ENCODE results near the gene TSPAN10.

The TSPAN10 gene

GRCh38 chr17:81635973-81636504 lies 957 bp upstream of the TSPAN10 start:
- no peak for DNase-seq

GRCh38 chr17:81638683-81639082 lies 1.7 kb downstream of the TSPAN10 start:
- DNase-seq = no peak

DNA sequence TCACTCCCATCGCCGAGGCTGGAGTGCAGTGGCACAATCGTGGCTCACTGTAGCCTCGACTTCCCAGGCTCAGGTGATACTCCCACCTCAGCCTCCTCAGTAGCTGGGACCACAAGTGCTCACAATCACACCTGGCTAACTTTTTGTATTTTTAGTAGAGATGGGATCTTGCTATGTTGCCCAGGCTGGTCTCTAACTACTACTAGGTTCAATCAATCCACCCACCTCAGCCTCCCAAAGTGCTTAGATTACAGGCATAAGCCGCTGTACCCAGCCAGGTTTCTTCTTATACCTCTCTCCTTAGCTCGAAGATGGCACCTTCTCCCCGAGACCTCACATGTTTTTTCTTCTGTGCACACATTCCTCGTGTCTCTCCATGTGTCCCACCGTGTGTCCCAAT lies 3.0 kb downstream of the TSPAN10 start:
- no peak for DNase-seq

DNA sequence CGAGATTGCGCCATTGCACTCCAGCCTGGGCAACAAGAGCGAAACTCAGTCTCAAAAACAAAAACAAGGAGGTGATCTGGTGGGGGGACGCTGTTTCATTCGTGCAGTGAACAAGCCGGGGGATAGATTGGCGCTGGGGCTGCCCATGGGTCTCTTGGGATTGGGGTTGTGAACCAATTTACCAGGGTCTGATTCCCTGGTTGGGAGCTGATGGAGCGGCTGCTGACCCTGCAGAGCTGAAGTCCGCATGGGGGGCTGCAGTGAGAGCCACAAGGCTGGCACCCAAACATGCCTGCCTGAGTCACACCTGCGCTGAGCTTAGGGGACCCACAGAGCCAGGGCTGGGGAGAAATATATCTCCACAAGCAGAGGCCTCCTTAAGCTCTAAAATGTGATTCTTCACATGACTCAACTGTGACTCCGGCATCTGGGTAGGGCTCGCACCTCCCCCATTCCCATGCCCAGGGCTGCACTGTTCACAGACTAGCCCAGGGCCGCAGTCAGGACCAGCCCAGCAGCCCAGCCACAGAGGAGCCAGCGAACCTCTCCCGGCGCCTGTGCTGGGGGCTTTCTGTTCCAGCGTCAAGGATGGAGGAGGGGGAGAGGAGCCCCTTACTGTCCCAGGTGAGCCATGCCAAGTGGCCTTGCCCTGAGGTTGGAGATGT lies 5.0 kb downstream of the TSPAN10 start:
- no peak for DNase-seq

DNA sequence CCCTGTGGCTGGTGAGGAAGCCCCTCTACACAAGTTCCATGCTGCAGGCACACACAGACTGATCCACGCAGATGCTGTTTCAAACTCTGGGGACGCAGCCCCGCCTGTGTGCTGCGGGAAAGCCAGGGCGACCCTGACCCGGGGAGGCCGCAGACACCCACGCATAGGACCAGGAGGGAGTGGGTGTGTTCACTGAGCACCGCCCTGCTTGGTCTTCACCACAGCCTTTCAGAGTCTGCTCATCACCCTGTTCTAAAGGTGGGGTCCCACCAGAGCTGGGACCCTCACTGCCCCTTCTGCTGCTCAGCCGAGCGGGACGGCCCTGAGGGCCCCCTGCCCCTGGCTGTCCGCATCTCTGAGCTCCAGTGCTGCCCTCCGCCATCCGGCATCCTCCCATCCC lies 7.5 kb downstream of the TSPAN10 start:
- DNase-seq = no peak

GRCh38 chr17:81644976-81645952 lies 8.3 kb downstream of the TSPAN10 start:
- DNase-seq = no peak

- DNase-seq = no peak
These were observed 10.0 kb downstream of the TSPAN10 start for GRCh38 chr17:81646869-81647600.

- DNase-seq = no peak
These were observed 10.6 kb downstream of the TSPAN10 start for GRCh38 chr17:81647640-81648012.

GRCh38 chr17:81648013-81648706 lies 11.2 kb downstream of the TSPAN10 start:
- DNase-seq = no peak

- DNase-seq = no peak
These were observed 11.7 kb downstream of the TSPAN10 start for GRCh38 chr17:81648707-81649085.

DNA sequence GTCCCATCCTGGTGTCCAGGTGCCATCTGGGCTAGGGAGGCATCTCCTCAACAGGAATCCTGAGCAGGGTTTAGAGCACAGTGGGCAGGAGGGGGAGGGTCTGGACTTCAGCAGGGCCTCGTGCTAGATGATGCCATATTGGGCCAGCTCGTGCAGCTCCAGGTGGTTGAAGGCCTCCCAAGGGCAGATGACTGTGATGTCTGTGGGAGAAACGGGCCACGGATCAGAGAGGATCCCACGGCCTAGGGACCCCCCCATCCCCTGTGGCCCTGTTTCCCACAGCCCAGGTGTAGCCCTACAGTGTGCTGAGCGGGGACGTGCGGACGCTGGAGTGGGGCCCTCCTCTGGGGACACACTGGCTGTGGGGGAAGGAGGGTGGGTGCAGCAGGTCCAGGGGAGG lies 14.0 kb downstream of the TSPAN10 start:
- DNase-seq = no peak

- no peak for DNase-seq
These were observed 14.7 kb downstream of the TSPAN10 start for GRCh38 chr17:81651692-81652091.

- DNase-seq = no peak
These were observed 16.1 kb downstream of the TSPAN10 start for GRCh38 chr17:81652906-81653771.

GRCh38 chr17:81655378-81656117 lies 18.6 kb downstream of the TSPAN10 start:
- DNase-seq = no peak

DNA sequence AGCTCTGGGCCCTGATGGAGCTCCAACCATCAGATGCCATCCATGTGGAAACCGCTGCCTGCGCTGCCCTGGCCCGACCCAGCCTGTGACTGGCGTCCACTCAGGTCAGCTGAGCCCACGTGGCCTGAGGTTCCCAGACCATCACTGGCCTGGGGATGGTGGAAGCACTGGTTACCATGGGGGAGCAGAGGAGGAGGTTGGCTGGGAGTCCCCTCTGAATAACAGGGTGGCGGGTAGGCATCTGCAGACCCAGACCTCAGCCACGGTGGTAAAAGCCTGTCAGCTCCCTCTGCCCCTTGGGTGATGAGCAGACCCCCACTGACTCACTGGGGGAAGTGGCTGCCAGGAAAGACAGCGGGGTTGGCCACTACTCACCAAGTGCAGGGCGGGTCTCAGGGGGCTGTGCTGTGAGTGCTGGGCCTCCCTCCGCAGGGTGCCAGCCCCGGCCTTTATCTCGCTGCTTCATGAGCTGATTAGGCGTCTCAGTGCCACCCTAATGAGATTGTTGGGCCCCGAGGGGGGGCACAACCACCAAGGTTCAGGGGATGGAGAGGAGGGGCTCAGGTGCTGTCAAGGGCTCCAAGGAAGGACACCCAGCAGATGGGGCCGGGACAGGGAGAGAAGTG lies 19.2 kb downstream of the TSPAN10 start, which contains the start of gene PDE6G:
TSS of gene PDE6G (minus strand) at position 425 of the 626 bp plus-strand sequence. CDS start 3,237 bp downstream, outside the sequence.
- DNase-seq = no peak

DNA sequence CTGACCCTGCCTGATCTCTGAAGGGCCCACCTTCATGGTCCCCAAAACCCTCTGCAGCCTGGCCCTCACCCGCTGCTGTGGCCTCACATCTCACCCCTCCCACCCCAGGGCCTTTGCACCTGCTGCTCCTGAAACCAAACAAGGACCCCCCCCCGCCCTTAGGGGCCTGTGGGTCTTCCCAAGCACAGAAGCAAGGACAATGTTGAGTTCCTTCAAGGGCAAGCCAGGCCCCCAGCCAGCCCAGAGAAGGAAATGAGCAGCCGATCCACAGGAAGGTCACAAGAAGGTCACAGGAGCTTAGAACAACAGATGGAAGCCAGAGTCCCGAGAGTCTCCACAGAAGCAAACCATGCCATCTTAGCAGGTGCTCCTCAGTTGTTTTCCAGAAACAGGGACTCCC lies 19.8 kb downstream of the TSPAN10 start:
- no peak for DNase-seq

GRCh38 chr17:81659038-81659437 lies 22.0 kb downstream of the TSPAN10 start:
- DNase-seq = no peak

DNA sequence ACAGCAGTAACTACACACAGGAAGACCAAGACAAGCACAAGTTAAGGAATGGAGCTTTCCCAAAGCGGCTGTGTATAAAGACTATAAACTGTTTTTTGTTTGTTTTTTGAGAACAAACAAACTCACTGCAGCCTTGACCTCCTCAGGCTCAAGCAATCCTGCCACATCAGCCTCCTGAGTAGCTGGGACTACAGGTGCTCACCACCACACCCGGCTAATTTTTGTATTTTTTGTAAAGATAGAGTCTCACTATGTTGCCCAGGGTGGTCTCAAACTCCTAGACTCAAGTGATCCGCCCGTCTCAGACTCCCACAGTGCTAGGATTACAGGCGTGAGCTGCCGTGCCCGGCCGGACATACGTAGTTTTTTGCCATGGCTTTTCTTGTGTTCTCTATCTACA lies 23.4 kb downstream of the TSPAN10 start:
- no peak for DNase-seq

DNA sequence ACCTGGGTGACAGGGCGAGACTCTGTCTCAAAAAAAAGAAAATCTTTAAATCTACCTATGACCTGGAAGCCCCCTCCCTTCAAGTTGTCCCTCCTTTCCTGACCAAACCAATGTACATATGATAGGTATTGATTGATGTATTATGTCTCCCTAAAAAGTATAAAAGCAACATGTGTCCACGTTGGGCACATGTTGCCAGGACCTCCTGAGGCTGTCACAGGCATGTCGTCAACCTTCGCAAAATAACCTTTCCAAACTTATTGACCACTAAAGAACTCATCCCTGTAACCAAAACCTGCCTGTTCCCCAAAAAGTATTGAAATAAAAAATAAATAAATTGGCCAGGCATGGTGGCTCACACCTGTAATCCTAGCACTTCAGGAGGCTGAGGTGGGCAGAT lies 25.0 kb downstream of the TSPAN10 start:
- DNase-seq = no peak

GRCh38 chr17:81664051-81664470 lies 27.1 kb downstream of the TSPAN10 start:
- no peak for DNase-seq

Measured in NCI-H1436 treated with DMSO at 0.1 percent for 48 hours (cell line).